Ascending aorta (tissue), 2 donors: Measurements from ENCODE around the gene ZFP36L1. TPM values are rescaled to one million over a fixed set of nuclear protein-coding genes. Genes with fewer than 3 reads are reported as not detected.
A peak's percentile ranks its signal among the peaks of the same experiment; 100 is the strongest.

Experiments used
- DNase-seq, 2 donors: peaks; one replicate each; pipeline ENCODE4 v3.0.0-alpha.2; 2019; ENCODE audit warnings: low spot score in 2 of 2
- H3K27ac ChIP-seq, 2 donors: fragments of 200-600 bp; sonication (generic); one replicate each; pipeline ENCODE4 v1.5.1; 2016 to 2017; ENCODE audit warnings: mild to moderate bottlenecking in 1 of 2
- H3K27me3 ChIP-seq: fragments of 200-600 bp; sonication (generic); one replicate; pipeline ENCODE4 v1.5.1; 2017
- H3K36me3 ChIP-seq, 2 donors: fragments of 200-600 bp; sonication (generic); one replicate each; pipeline ENCODE4 v1.5.1; 2016
- H3K4me1 ChIP-seq, 2 donors: fragments of 200-600 bp; sonication (generic); one replicate each; pipeline ENCODE4 v1.5.1; 2016 to 2017; ENCODE audit warnings: mild to moderate bottlenecking in 1 of 2
- H3K4me3 ChIP-seq, 2 donors: fragments of 200-600 bp; sonication (generic); one replicate each; pipeline ENCODE4 v1.5.1; 2016 to 2017; ENCODE audit warnings: mild to moderate bottlenecking in 1 of 2
- H3K9me3 ChIP-seq, 2 donors: fragments of 200-600 bp; sonication (generic); one replicate each; pipeline ENCODE4 v1.5.1; 2016
- CTCF ChIP-seq, 3 experiments: fragments of 200-600 bp in 2 of 3; fragments of 450-650 bp in 1 of 3; sonication (generic) in 2 of 3; IDR thresholded peaks; one replicate each; pipeline ENCODE4 v1.5.1; 2016 to 2019; ENCODE audit warnings: antibody characterized with exemption in 3 of 3, mild to moderate bottlenecking in 1 of 3, moderate library complexity in 1 of 3
- intact Hi-C: fragments of 100-400 bp; cut with DNase I; formaldehyde crosslinking; loops from one replicate; pipeline ENCODE4 v1.15.1; 2023
- total RNA-seq: library from RNA; depleted of rRNA; stranded (reverse); fragments of >200 nt; gene quantifications from one replicate; pipeline ENCODE4 v1.1.0, GENCODE V29; 2016

Gene ZFP36L1
- total RNA-seq, 1 donor from 2014 or later: 772 TPM

GRCh38 chr14:68815298-68816182 lies 22.7 kb upstream of the ZFP36L1 start:
- Histone ChIP-seq H3K27me3 (no peaks in the 10 kb centered on the region), H3K4me3 (peak overlapping the region; percentile 56 to 67)

GRCh38 chr14:68814539-68815297 lies 21.9 kb upstream of the ZFP36L1 start:
- H3K4me3 ChIP-seq: peak overlapping the region; percentile 21 to 67
- intact Hi-C loops: loop anchor here (5.0 kb wide), 1 partner anchor 932 kb away; no protein-coding TSS in a partner anchor

More at GRCh38 chr14:68815298-68816182, 22.7 kb upstream of the ZFP36L1 start:
- Histone ChIP-seq H3K4me1 (peaks cover 12 to 24% of the 10 kb centered on the region in 2 donors), H3K36me3 (no peaks in the 10 kb centered on the region), H3K27ac (peak overlapping the region; percentile 96 to 97), H3K9me3 (no peaks in the 10 kb centered on the region)
- no peak for DNase-seq
- intact Hi-C loops: loop anchor here (1.0 to 5.0 kb wide), 4 partner anchors 19 to 979 kb away; no protein-coding TSS in a partner anchor
- no peak for TF ChIP-seq CTCF (IDR thresholded peaks at IDR 0.05)

GRCh38 chr14:68814238-68814538 lies 21.3 kb upstream of the ZFP36L1 start:
- no peak for TF ChIP-seq CTCF (IDR thresholded peaks at IDR 0.05)
- intact Hi-C loops: no loop called here
- peaks cover 12 to 24% of the 10 kb centered on the region in 2 donors for H3K4me1 ChIP-seq
- H3K4me3 ChIP-seq: peak overlapping the region; percentile 21 to 67
- peak overlapping the region; percentile 96 to 97 for H3K27ac ChIP-seq
- no peaks in the 10 kb centered on the region for H3K27me3 ChIP-seq
- H3K9me3 ChIP-seq: no peaks in the 10 kb centered on the region
- H3K36me3 ChIP-seq: no peaks in the 10 kb centered on the region
- no peak for DNase-seq

More at GRCh38 chr14:68814539-68815297, 21.9 kb upstream of the ZFP36L1 start:
- peaks cover 12 to 24% of the 10 kb centered on the region in 2 donors for H3K4me1 ChIP-seq
- H3K9me3 ChIP-seq: no peaks in the 10 kb centered on the region
- peak overlapping the region; percentile 96 to 97 for H3K27ac ChIP-seq
- no peak for DNase-seq
- H3K36me3 ChIP-seq: no peaks in the 10 kb centered on the region
- H3K27me3 ChIP-seq: no peaks in the 10 kb centered on the region
- no peak for TF ChIP-seq CTCF (IDR thresholded peaks at IDR 0.05)

DNA sequence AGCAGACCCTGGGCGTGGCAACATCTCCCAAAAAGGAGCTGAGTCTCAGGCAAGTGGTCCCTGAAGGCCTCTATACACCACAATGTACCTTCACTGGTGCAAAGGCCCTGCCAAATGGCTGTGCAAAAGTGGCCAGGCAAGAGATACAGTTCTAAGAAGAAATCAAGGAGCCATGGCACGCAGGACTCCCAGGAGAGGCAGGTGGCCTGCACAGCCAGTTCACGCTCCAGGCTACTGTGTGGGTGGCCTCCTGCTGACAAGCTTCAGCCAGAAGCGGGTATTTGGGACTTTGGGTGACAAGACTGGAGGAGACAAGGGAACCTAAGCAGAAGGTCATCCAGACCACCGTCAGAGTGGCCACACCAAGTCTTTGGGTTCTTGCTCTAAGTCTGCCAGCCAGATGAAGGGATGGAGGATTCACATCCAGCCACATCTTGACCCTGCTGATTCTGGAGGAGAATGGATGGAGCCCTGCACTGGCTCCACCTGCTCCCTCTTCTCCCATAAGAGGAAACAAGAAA lies 20.5 kb upstream of the ZFP36L1 start:
- Histone ChIP-seq H3K27ac (peak overlapping the region; percentile 96 to 97), H3K4me1 (peaks cover 12 to 24% of the 10 kb centered on the region in 2 donors), H3K4me3 (no peak overlapping the region), H3K9me3 (no peaks in the 10 kb centered on the region), H3K36me3 (no peaks in the 10 kb centered on the region), H3K27me3 (no peaks in the 10 kb centered on the region)
- DNase-seq: no peak
- intact Hi-C loops: no loop called here
- no peak for TF ChIP-seq CTCF (IDR thresholded peaks at IDR 0.05)

DNA sequence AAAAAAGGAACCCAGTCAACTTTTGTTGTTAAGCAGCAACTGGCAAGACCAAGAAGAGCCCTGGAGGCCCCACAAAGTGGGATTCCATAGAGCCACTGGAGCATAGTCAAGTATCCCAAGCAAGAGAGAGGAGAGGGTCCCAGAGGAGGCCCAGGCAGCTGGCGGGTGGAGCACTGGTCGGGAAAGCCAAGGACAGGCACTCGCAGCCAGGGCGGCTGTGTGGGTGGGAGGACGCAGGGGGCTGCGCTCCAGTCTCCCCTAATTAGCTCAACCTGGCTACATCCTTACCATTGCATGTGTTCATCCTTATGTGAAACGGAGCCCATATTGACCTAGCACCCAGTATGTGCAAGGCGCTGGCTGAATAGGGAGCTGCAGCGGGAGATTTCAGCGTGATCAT lies 18.3 kb upstream of the ZFP36L1 start:
- peaks cover 18 to 36% of the 10 kb centered on the region in 2 donors for H3K4me1 ChIP-seq
- H3K27me3 ChIP-seq: no peaks in the 10 kb centered on the region
- intact Hi-C loops: no loop called here
- no peak for DNase-seq
- H3K4me3 ChIP-seq: no peak overlapping the region
- H3K9me3 ChIP-seq: no peaks in the 10 kb centered on the region
- H3K36me3 ChIP-seq: no peaks in the 10 kb centered on the region
- no peak overlapping the region for H3K27ac ChIP-seq
- TF ChIP-seq CTCF (IDR thresholded peaks at IDR 0.05): no peak
